Upper lobe of left lung (tissue), 4 donors: Measurements from ENCODE around the gene ANO10.

ENCODE experiments used
- POLR2A ChIP-seq, 4 donors: fragments of 450-650 bp; IDR thresholded peaks; one replicate each; pipeline ENCODE4 v1.5.1; 2016 to 2017; ENCODE audit warnings: antibody characterized with exemption in 4 of 4, mild to moderate bottlenecking in 2 of 4
- POLR2AphosphoS5 ChIP-seq, 2 donors: sonication (generic); formaldehyde crosslinking; IDR thresholded peaks; one replicate each; pipeline ENCODE4 v1.5.1; 2017; ENCODE audit warnings: antibody characterized with exemption in 2 of 2
- TF ChIP-seq, protein P1 (sequence below), 6 experiments: fragments of 450-650 bp in 4 of 6; fragments of 200-600 bp in 2 of 6; sonication (generic) in 2 of 6; IDR thresholded peaks; one replicate each; pipeline ENCODE4 v1.5.1; 2016 to 2019; ENCODE audit warnings: antibody characterized with exemption in 6 of 6

DNA sequence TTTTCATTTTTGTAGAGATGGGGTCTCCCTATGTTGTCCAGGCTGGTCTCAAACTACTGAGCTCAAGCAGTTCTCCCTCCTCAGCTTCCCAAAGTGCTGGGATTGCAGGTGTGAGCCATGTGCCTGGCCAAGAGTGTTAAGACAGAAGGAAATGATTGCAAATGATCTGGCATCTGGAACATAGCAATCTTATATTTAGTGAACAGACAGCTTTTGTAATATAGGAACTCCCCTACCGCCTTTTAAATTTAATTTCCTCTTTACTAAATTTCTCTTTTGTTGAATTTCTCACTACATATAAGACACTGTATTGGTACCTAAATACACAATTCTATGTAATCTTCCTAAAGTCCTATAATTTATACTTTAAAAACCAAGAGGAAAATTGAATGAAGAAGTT lies 13.1 kb downstream of the ANO10 start:
- TF ChIP-seq, protein P1, sequence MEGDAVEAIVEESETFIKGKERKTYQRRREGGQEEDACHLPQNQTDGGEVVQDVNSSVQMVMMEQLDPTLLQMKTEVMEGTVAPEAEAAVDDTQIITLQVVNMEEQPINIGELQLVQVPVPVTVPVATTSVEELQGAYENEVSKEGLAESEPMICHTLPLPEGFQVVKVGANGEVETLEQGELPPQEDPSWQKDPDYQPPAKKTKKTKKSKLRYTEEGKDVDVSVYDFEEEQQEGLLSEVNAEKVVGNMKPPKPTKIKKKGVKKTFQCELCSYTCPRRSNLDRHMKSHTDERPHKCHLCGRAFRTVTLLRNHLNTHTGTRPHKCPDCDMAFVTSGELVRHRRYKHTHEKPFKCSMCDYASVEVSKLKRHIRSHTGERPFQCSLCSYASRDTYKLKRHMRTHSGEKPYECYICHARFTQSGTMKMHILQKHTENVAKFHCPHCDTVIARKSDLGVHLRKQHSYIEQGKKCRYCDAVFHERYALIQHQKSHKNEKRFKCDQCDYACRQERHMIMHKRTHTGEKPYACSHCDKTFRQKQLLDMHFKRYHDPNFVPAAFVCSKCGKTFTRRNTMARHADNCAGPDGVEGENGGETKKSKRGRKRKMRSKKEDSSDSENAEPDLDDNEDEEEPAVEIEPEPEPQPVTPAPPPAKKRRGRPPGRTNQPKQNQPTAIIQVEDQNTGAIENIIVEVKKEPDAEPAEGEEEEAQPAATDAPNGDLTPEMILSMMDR (IDR thresholded peaks at IDR 0.05) = no peak
- TF ChIP-seq POLR2A (IDR thresholded peaks at IDR 0.05) (no peak), POLR2AphosphoS5 (IDR thresholded peaks at IDR 0.05) (no peak)
